Adrenal gland (tissue), 5 donors: ENCODE measurements around the gene MMP20.

ENCODE experiments used
- POLR2A ChIP-seq, 2 donors: fragments of 450-650 bp; IDR thresholded peaks; one replicate each; pipeline ENCODE4 v1.6.1; 2017; ENCODE audit warnings: antibody characterized with exemption in 2 of 2, mild to moderate bottlenecking in 2 of 2, moderate library complexity in 1 of 2
- TF ChIP-seq, protein P1 (sequence below), 6 experiments: fragments of 450-650 bp in 4 of 6; fragments of 200-600 bp in 2 of 6; sonication (generic) in 1 of 6; IDR thresholded peaks; 1 replicate in 5 of 6; 2 replicates in 1 of 6; pipeline versions ENCODE4 v1.5.1 to v1.8.0; 2016 to 2021; ENCODE audit warnings: antibody characterized with exemption in 6 of 6, mild to moderate bottlenecking in 2 of 6, moderate library complexity in 1 of 6
- donor health status: DM: no; HTN: no; CAD: no.

- TF ChIP-seq, protein P1, sequence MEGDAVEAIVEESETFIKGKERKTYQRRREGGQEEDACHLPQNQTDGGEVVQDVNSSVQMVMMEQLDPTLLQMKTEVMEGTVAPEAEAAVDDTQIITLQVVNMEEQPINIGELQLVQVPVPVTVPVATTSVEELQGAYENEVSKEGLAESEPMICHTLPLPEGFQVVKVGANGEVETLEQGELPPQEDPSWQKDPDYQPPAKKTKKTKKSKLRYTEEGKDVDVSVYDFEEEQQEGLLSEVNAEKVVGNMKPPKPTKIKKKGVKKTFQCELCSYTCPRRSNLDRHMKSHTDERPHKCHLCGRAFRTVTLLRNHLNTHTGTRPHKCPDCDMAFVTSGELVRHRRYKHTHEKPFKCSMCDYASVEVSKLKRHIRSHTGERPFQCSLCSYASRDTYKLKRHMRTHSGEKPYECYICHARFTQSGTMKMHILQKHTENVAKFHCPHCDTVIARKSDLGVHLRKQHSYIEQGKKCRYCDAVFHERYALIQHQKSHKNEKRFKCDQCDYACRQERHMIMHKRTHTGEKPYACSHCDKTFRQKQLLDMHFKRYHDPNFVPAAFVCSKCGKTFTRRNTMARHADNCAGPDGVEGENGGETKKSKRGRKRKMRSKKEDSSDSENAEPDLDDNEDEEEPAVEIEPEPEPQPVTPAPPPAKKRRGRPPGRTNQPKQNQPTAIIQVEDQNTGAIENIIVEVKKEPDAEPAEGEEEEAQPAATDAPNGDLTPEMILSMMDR (IDR thresholded peaks at IDR 0.05): no peak
- no peak for TF ChIP-seq POLR2A (IDR thresholded peaks at IDR 0.05)
Measured at GRCh38 chr11:102564110-102564509, 61.0 kb downstream of the MMP20 start.
